CD4-positive, alpha-beta memory T cell (primary cell): ENCODE results near the gene SLC35B1. TPM values are rescaled to one million over a fixed set of nuclear protein-coding genes. Genes with fewer than 3 reads are reported as not detected.
A peak's percentile ranks its signal among the peaks of the same experiment; 100 is the strongest.

Experiments used
- CTCF ChIA-PET: fragments of 350-600 bp; sonication (Branson Sonifier 250); formaldehyde crosslinking; loops from one replicate; lab custom pipeline; 2021; ENCODE audit warnings: inconsistent platforms; ENCODE audit not compliant: partially characterized antibody; lab: Charles Lee
- POLR2A ChIA-PET: fragments of 350-600 bp; sonication (Branson Sonifier 250); formaldehyde crosslinking; loops from one replicate; lab custom pipeline; 2021; ENCODE audit not compliant: partially characterized antibody; lab: Charles Lee
- DNase-seq, 5 donors: peaks; one replicate each; pipeline versions ENCODE4 v3.0.0 to v3.0.0-alpha.2; 2020 to 2022; ENCODE audit warnings: mixed read lengths in 1 of 5
- H3K27ac ChIP-seq: one replicate; pipeline ENCODE4 v1.7.0; 2013; ENCODE audit warnings: low read depth, low read length
- H3K27me3 ChIP-seq: 2 replicates; pipeline ENCODE4 v1.7.0; 2013; ENCODE audit warnings: mild to moderate bottlenecking, low read length, moderate library complexity; ENCODE audit not compliant: insufficient read depth
- H3K36me3 ChIP-seq: 2 replicates; pipeline ENCODE4 v1.7.0; 2013; ENCODE audit warnings: mild to moderate bottlenecking, low read length, moderate library complexity; ENCODE audit not compliant: insufficient read depth
- H3K4me1 ChIP-seq: 2 replicates; pipeline ENCODE4 v1.7.0; 2013; ENCODE audit warnings: mild to moderate bottlenecking, low read length, moderate library complexity; ENCODE audit not compliant: insufficient read depth
- H3K4me3 ChIP-seq, 2 donors: one replicate each; pipeline ENCODE4 v1.7.0; 2013; ENCODE audit warnings: low read length in 2 of 2, mild to moderate bottlenecking in 1 of 2
- H3K9me3 ChIP-seq, 2 donors: one replicate each; pipeline ENCODE4 v1.7.0; 2013; ENCODE audit warnings: low read length in 2 of 2, control low read depth in 1 of 2; ENCODE audit not compliant: control insufficient read depth in 1 of 2
- H3K27ac Mint-ChIP-seq, 7 donors: one replicate each; pipeline ENCODE4 v1.8.0; 2020 to 2021; ENCODE audit warnings: mixed read lengths in 7 of 7, mild to moderate bottlenecking in 6 of 7, inconsistent platforms in 3 of 7, moderate library complexity in 3 of 7
- H3K27me3 Mint-ChIP-seq, 2 donors: one replicate each; pipeline ENCODE4 v1.8.0; 2020 to 2021; ENCODE audit warnings: mixed read lengths in 2 of 2
- H3K36me3 Mint-ChIP-seq, 2 donors: one replicate each; pipeline ENCODE4 v1.8.0; 2020 to 2021; ENCODE audit warnings: mixed read lengths in 2 of 2, inconsistent platforms in 1 of 2, mild to moderate bottlenecking in 1 of 2
- H3K4me1 Mint-ChIP-seq, 4 donors: one replicate each; pipeline ENCODE4 v1.8.0; 2020 to 2021; ENCODE audit warnings: mixed read lengths in 4 of 4, mild to moderate bottlenecking in 1 of 4
- H3K4me3 Mint-ChIP-seq, 8 donors: one replicate each; pipeline ENCODE4 v1.8.0; 2020 to 2021; ENCODE audit warnings: mixed read lengths in 8 of 8, mild to moderate bottlenecking in 7 of 8, moderate library complexity in 6 of 8, inconsistent platforms in 3 of 8
- H3K9me3 Mint-ChIP-seq, 8 donors: one replicate each; pipeline ENCODE4 v1.8.0; 2020 to 2021; ENCODE audit warnings: mixed read lengths in 8 of 8, mild to moderate bottlenecking in 5 of 8, inconsistent platforms in 3 of 8, moderate library complexity in 1 of 8
- intact Hi-C: fragments of 100-400 bp; cut with micrococcal nuclease; formaldehyde crosslinking; loops from one replicate; pipeline ENCODE4 v1.15.1; 2023
- polyA plus RNA-seq, 2 donors: library from polyadenylated mRNA; unstranded; fragments of 300-500 nt; fragmentation: Illumina TruSeq; gene quantifications; one replicate each; pipeline ENCODE4 v1.2.3, GENCODE V29; 2021
- total RNA-seq, 2 experiments: library from RNA; stranded (reverse); gene quantifications; one replicate each; pipeline ENCODE4 v1.2.3, GENCODE V29; 2021

SLC35B1 gene
- total and polyA plus RNA-seq, 4 experiments from 2014 or later: 30.8 to 52.1 (median 43.6) TPM

- Histone ChIP-seq H3K36me3 (peaks cover 14% of the 10 kb centered on the region), H3K9me3 (no peaks in the 10 kb centered on the region), H3K4me1 (peaks cover 19% of the 10 kb centered on the region), H3K4me3 (no peak overlapping the region), H3K27ac (peak overlapping the region; percentile 46), H3K27me3 (no peaks in the 10 kb centered on the region)
- Mint-ChIP-seq H3K9me3 (no peaks in the 10 kb centered on the region), H3K27me3 (no peaks in the 10 kb centered on the region), H3K27ac (peak overlapping the region; percentile 74 to 90 (median 84)), H3K4me1 (peaks cover 20 to 45% (median 28%) of the 10 kb centered on the region in 4 donors), H3K36me3 (peaks cover 11 to 20% of the 10 kb centered on the region in 2 donors), H3K4me3 (peak overlapping the region in 6 of 8 donors; percentile 4 to 66 (median 38))
- POLR2A ChIA-PET: interaction anchor here (0.6 to 2.5 kb wide), 14 partner anchors 11 to 130 kb away, joined by 3 to 28 read pairs (median 4); partner anchors contain the start of genes FAM117A and SPOP
- peak; percentile 56 to 83 (median 63) for DNase-seq
- CTCF ChIA-PET: interaction anchor here (0.8 to 16.2 kb wide), 22 partner anchors 8 to 154 kb away, joined by 3 to 219 read pairs (median 4); partner anchors contain the start of genes FAM117A, KAT7, NXPH3 and SLC35B1
- intact Hi-C loops: loop anchor here (5.0 kb wide), 1 partner anchor 301 kb away; the partner anchor contains the start of gene DLX3
Observed at GRCh38 chr17:49696233-49696761, 11.5 kb downstream of the SLC35B1 start.

- H3K9me3 ChIP-seq: no peaks in the 10 kb centered on the region
- H3K27me3 ChIP-seq: no peaks in the 10 kb centered on the region
- H3K27ac ChIP-seq: peak overlapping the region; percentile 46
- Mint-ChIP-seq H3K4me1 (peaks cover 20 to 50% (median 30%) of the 10 kb centered on the region in 4 donors), H3K9me3 (no peaks in the 10 kb centered on the region), H3K4me3 (peak overlapping the region in 6 of 8 donors; percentile 4 to 66 (median 24)), H3K36me3 (peaks cover 7 to 14% of the 10 kb centered on the region in 2 donors), H3K27me3 (no peaks in the 10 kb centered on the region), H3K27ac (peak overlapping the region; percentile 74 to 90 (median 84))
- ChIA-PET POLR2A (interaction anchor here (0.6 to 2.5 kb wide), 13 partner anchors 11 to 130 kb away, joined by 3 to 28 read pairs (median 4); partner anchors contain the start of gene SPOP), CTCF (interaction anchor here (0.6 to 16.2 kb wide), 23 partner anchors 8 to 154 kb away, joined by 3 to 219 read pairs (median 4); partner anchors contain the start of genes KAT7, NXPH3 and SLC35B1)
- H3K4me1 ChIP-seq: peaks cover 19% of the 10 kb centered on the region
- intact Hi-C loops: loop anchor here (1.0 to 5.0 kb wide), 2 partner anchors 125 to 302 kb away; partner anchors contain the start of gene DLX3
- H3K4me3 ChIP-seq: no peak overlapping the region
- DNase-seq: peak in 1 of 5 donors; percentile 9
- H3K36me3 ChIP-seq: peaks cover 9% of the 10 kb centered on the region
Observed at GRCh38 chr17:49695698-49696232, 12.0 kb downstream of the SLC35B1 start.

GRCh38 chr17:49694847-49695697 is 12.7 kb downstream of the SLC35B1 start:
- peaks cover 22 to 51% (median 30%) of the 10 kb centered on the region in 4 donors for H3K4me1 Mint-ChIP-seq
- peaks cover 2% of the 10 kb centered on the region for H3K36me3 ChIP-seq
- no peaks in the 10 kb centered on the region for H3K9me3 Mint-ChIP-seq
- peak overlapping the region; percentile 65 to 90 (median 83) for H3K27ac Mint-ChIP-seq
- ChIA-PET POLR2A (interaction anchor here (1.1 to 2.5 kb wide), 7 partner anchors 10 to 129 kb away, joined by 3 to 28 read pairs (median 5); partner anchors contain the start of gene SPOP), CTCF (interaction anchor here (0.6 to 16.2 kb wide), 22 partner anchors 9 to 155 kb away, joined by 3 to 219 read pairs (median 4); partner anchors contain the start of genes KAT7, NXPH3 and SLC35B1)
- intact Hi-C loops: loop anchor here (1.0 to 5.0 kb wide), 2 partner anchors 125 to 302 kb away; partner anchors contain the start of gene DLX3
- H3K27me3 ChIP-seq: no peaks in the 10 kb centered on the region
- H3K4me3 Mint-ChIP-seq: peak overlapping the region in 3 of 8 donors; percentile 1 to 41 (median 4)
- DNase-seq: peak; percentile 52 to 70 (median 61)
- H3K27me3 Mint-ChIP-seq: no peaks in the 10 kb centered on the region
- peaks cover 5 to 7% of the 10 kb centered on the region in 2 donors for H3K36me3 Mint-ChIP-seq
- peak overlapping the region; percentile 46 for H3K27ac ChIP-seq
- no peaks in the 10 kb centered on the region for H3K9me3 ChIP-seq
- H3K4me3 ChIP-seq: no peak overlapping the region
- peaks cover 19% of the 10 kb centered on the region for H3K4me1 ChIP-seq

GRCh38 chr17:49692751-49693150 is 15.0 kb downstream of the SLC35B1 start:
- no peaks in the 10 kb centered on the region for H3K9me3 ChIP-seq
- H3K4me3 ChIP-seq: no peak overlapping the region
- POLR2A ChIA-PET: no interaction called here
- intact Hi-C loops: no loop called here
- CTCF ChIA-PET: interaction anchor here (16.2 kb wide), 1 partner anchor 118 kb away, joined by 219 read pairs; the partner anchor contains the start of gene NXPH3
- Mint-ChIP-seq H3K36me3 (no peaks in the 10 kb centered on the region), H3K27me3 (no peaks in the 10 kb centered on the region), H3K27ac (peak overlapping the region in 2 of 7 donors; percentile 37), H3K9me3 (no peaks in the 10 kb centered on the region), H3K4me1 (peaks cover 34 to 61% (median 38%) of the 10 kb centered on the region in 4 donors), H3K4me3 (no peak overlapping the region)
- no peak for DNase-seq
- H3K27ac ChIP-seq: no peak overlapping the region
- no peaks in the 10 kb centered on the region for H3K27me3 ChIP-seq
- H3K36me3 ChIP-seq: no peaks in the 10 kb centered on the region
- peaks cover 37% of the 10 kb centered on the region for H3K4me1 ChIP-seq

- no peaks in the 10 kb centered on the region for H3K36me3 Mint-ChIP-seq
- ChIA-PET CTCF (interaction anchor here (1.3 to 16.2 kb wide), 3 partner anchors 8 to 124 kb away, joined by 4 to 219 read pairs (median 4); partner anchors contain the start of gene NXPH3), POLR2A (no interaction called here)
- no peaks in the 10 kb centered on the region for H3K27me3 ChIP-seq
- intact Hi-C loops: no loop called here
- no peaks in the 10 kb centered on the region for H3K9me3 Mint-ChIP-seq
- no peak for DNase-seq
- H3K27ac Mint-ChIP-seq: peak overlapping the region in 3 of 7 donors; percentile 12 to 84 (median 66)
- H3K4me3 Mint-ChIP-seq: no peak overlapping the region
- no peak overlapping the region for H3K4me3 ChIP-seq
- H3K27me3 Mint-ChIP-seq: no peaks in the 10 kb centered on the region
- H3K36me3 ChIP-seq: no peaks in the 10 kb centered on the region
- H3K4me1 ChIP-seq: peaks cover 45% of the 10 kb centered on the region
- H3K4me1 Mint-ChIP-seq: peaks cover 40 to 71% (median 45%) of the 10 kb centered on the region in 4 donors
- H3K9me3 ChIP-seq: no peaks in the 10 kb centered on the region
- H3K27ac ChIP-seq: no peak overlapping the region
Observed at GRCh38 chr17:49691677-49692191, 16.0 kb downstream of the SLC35B1 start.

GRCh38 chr17:49691086-49691676 is 16.6 kb downstream of the SLC35B1 start:
- Mint-ChIP-seq H3K27me3 (no peaks in the 10 kb centered on the region), H3K4me1 (peaks cover 38 to 68% (median 42%) of the 10 kb centered on the region in 4 donors), H3K4me3 (peak overlapping the region in 2 of 8 donors; percentile 20 to 36), H3K9me3 (no peaks in the 10 kb centered on the region), H3K27ac (peak overlapping the region in 4 of 7 donors; percentile 13 to 59 (median 36)), H3K36me3 (no peaks in the 10 kb centered on the region)
- Histone ChIP-seq H3K4me3 (no peak overlapping the region), H3K4me1 (peaks cover 42% of the 10 kb centered on the region), H3K27ac (no peak overlapping the region), H3K27me3 (no peaks in the 10 kb centered on the region), H3K36me3 (no peaks in the 10 kb centered on the region), H3K9me3 (no peaks in the 10 kb centered on the region)
- intact Hi-C loops: no loop called here
- DNase-seq: no peak
- CTCF ChIA-PET: interaction anchor here (1.3 to 16.2 kb wide), 4 partner anchors 9 to 124 kb away, joined by 4 to 219 read pairs (median 4); partner anchors contain the start of gene NXPH3
- POLR2A ChIA-PET: interaction anchor here (1.4 kb wide), 1 partner anchor 13 kb away, joined by 3 read pairs; no protein-coding TSS in a partner anchor
